GM21786 (cell line): Measurements from ENCODE around the gene CDO1.

ENCODE experiments used
- ATAC-seq: cut with Tn5 transposase; IDR thresholded peaks from one replicate; pipeline ENCODE4 v1.9.1; 2021; ENCODE audit not compliant: unreplicated experiment

Gene CDO1

GRCh38 chr5:115795700-115796099, 20.8 kb downstream of the CDO1 start:
- ATAC-seq, result no peak

- ATAC-seq, result no peak
Observed at GRCh38 chr5:115788440-115788839, 28.0 kb downstream of the CDO1 start.

GRCh38 chr5:115787426-115787825, 29.0 kb downstream of the CDO1 start:
- ATAC-seq, result no peak

- ATAC-seq, result no peak
Observed at GRCh38 chr5:115785381-115786065, 30.9 kb downstream of the CDO1 start.

- ATAC-seq, result no peak
Observed at GRCh38 chr5:115778417-115778816, 38.0 kb downstream of the CDO1 start.

GRCh38 chr5:115776989-115777388, 39.5 kb downstream of the CDO1 start:
- no peak for ATAC-seq

GRCh38 chr5:115775999-115776398, 40.5 kb downstream of the CDO1 start:
- ATAC-seq, result no peak

- ATAC-seq, result no peak
Observed at GRCh38 chr5:115774684-115775083, 41.8 kb downstream of the CDO1 start.

- no peak for ATAC-seq
Observed at GRCh38 chr5:115772731-115773475, 43.6 kb downstream of the CDO1 start.

- ATAC-seq, result no peak
Observed at GRCh38 chr5:115770466-115770865, 46.0 kb downstream of the CDO1 start.

GRCh38 chr5:115767424-115767823, 49.0 kb downstream of the CDO1 start:
- no peak for ATAC-seq

GRCh38 chr5:115766608-115767007, 49.9 kb downstream of the CDO1 start:
- ATAC-seq, result no peak

GRCh38 chr5:115758356-115758755, 58.1 kb downstream of the CDO1 start:
- no peak for ATAC-seq

- ATAC-seq, result no peak
Observed at GRCh38 chr5:115755675-115756074, 60.8 kb downstream of the CDO1 start.
